ENCODE measurements around the gene ANKS1A. TPM values are rescaled to one million over a fixed set of nuclear protein-coding genes. Genes with fewer than 3 reads are reported as not detected.

Gene ANKS1A
- total and polyA plus RNA-seq, 7 donors: 3.9 to 12.4 (median 6.1) TPM

- DNase-seq: no peak
- ATAC-seq: no peak
- Histone ChIP-seq H3K4me1 (no peaks in the 10 kb centered on the region), H3K27ac (no peak overlapping the region), H3K4me3 (no peak overlapping the region), H3K36me3 (ENCODE audit: insufficient read depth in 1 of 2, low read depth in 1 of 2) (no peaks in the 10 kb centered on the region), H3K27me3 (ENCODE audit: insufficient read depth in 3 of 3, low read length in 2 of 3) (no peaks in the 10 kb centered on the region), H3K9me3 (no peaks in the 10 kb centered on the region)
- intact Hi-C loops (cut with DNase I): loop anchor here in 1 of 2 donors (5.0 kb wide), 1 partner anchor 37 kb away; no protein-coding TSS in a partner anchor
- 91 to 94% (median 92%) methylated on average over 9 of the region's 9 CpGs for WGBS, 3 donors
- no peak for TF ChIP-seq CTCF (IDR thresholded peaks at IDR 0.05)
Observed at GRCh38 chr6:34924831-34925625, 36.0 kb downstream of the ANKS1A start.

- DNase-seq: no peak
- H3K36me3 ChIP-seq (ENCODE audit: insufficient read depth in 1 of 2, low read depth in 1 of 2): no peaks in the 10 kb centered on the region
- intact Hi-C loops (cut with DNase I): no loop called here
Observed at GRCh38 chr6:34926655-34927054, 37.6 kb downstream of the ANKS1A start.

GRCh38 chr6:34928220-34928619 lies 39.2 kb downstream of the ANKS1A start:
- ATAC-seq: no peak
- Histone ChIP-seq H3K4me1 (no peaks in the 10 kb centered on the region), H3K36me3 (ENCODE audit: insufficient read depth in 1 of 2, low read depth in 1 of 2) (no peaks in the 10 kb centered on the region), H3K27me3 (ENCODE audit: insufficient read depth in 3 of 3, low read length in 2 of 3) (no peaks in the 10 kb centered on the region), H3K4me3 (no peak overlapping the region), H3K9me3 (no peaks in the 10 kb centered on the region), H3K27ac (no peak overlapping the region)
- 80 to 89% (median 81%) methylated on average over 3 of the region's 3 CpGs for WGBS, 3 donors
- no peak for TF ChIP-seq CTCF (IDR thresholded peaks at IDR 0.05)
- no peak for DNase-seq
- intact Hi-C loops (cut with DNase I): no loop called here

More at GRCh38 chr6:34926655-34927054, 37.6 kb downstream of the ANKS1A start:
- H3K9me3 ChIP-seq: no peaks in the 10 kb centered on the region
- H3K4me1 ChIP-seq: no peaks in the 10 kb centered on the region
- no peaks in the 10 kb centered on the region for H3K27me3 ChIP-seq (ENCODE audit: insufficient read depth in 3 of 3, low read length in 2 of 3)
- no peak overlapping the region for H3K4me3 ChIP-seq
- TF ChIP-seq CTCF (IDR thresholded peaks at IDR 0.05): no peak
- H3K27ac ChIP-seq: no peak overlapping the region
- ATAC-seq: no peak

GRCh38 chr6:34928695-34929094 lies 39.6 kb downstream of the ANKS1A start:
- no peaks in the 10 kb centered on the region for H3K4me1 ChIP-seq
- WGBS, 3 donors: 64 to 86% (median 79%) methylated on average over 1 of the region's 1 CpG
- H3K27me3 ChIP-seq (ENCODE audit: insufficient read depth in 3 of 3, low read length in 2 of 3): no peaks in the 10 kb centered on the region
- intact Hi-C loops (cut with DNase I): no loop called here
- no peak overlapping the region for H3K27ac ChIP-seq
- TF ChIP-seq CTCF (IDR thresholded peaks at IDR 0.05): no peak
- DNase-seq (no peak), ATAC-seq (no peak)
- H3K36me3 ChIP-seq (ENCODE audit: insufficient read depth in 1 of 2, low read depth in 1 of 2): no peaks in the 10 kb centered on the region
- H3K4me3 ChIP-seq: no peak overlapping the region
- no peaks in the 10 kb centered on the region for H3K9me3 ChIP-seq
